ENCODE data around the gene ACKR2.

Gene ACKR2

GRCh38 chr3:42778644-42779043, 30.6 kb upstream of the ACKR2 start:
- no peaks in the 10 kb centered on the region for H3K9me3 ChIP-seq (ENCODE audit: control insufficient read depth, insufficient read depth, low read length)
- H3K36me3 ChIP-seq (ENCODE audit: control insufficient read depth, insufficient read depth, low read length): no peaks in the 10 kb centered on the region
- H3K4me1 ChIP-seq (ENCODE audit: control insufficient read depth, insufficient read depth, low read length): no peaks in the 10 kb centered on the region
- H3K27ac ChIP-seq (ENCODE audit: low read length): no peak overlapping the region
- H3K27me3 ChIP-seq (ENCODE audit: control insufficient read depth, insufficient read depth, low read length): no peaks in the 10 kb centered on the region
- WGBS (ENCODE audit: insufficient coverage, insufficient read length): no CpG with 5 or more reads among the region's 2 CpGs
- no peak overlapping the region for H3K4me3 ChIP-seq (ENCODE audit: low read length)
- DNase-seq (ENCODE audit: low read depth, low spot score): no peak

- no peak for DNase-seq (ENCODE audit: low read depth, low spot score)
- H3K4me1 ChIP-seq (ENCODE audit: control insufficient read depth, insufficient read depth, low read length): no peaks in the 10 kb centered on the region
- WGBS (ENCODE audit: insufficient coverage, insufficient read length): no CpG with 5 or more reads among the region's 3 CpGs
- H3K27ac ChIP-seq (ENCODE audit: low read length): no peak overlapping the region
- no peaks in the 10 kb centered on the region for H3K9me3 ChIP-seq (ENCODE audit: control insufficient read depth, insufficient read depth, low read length)
- H3K36me3 ChIP-seq (ENCODE audit: control insufficient read depth, insufficient read depth, low read length): no peaks in the 10 kb centered on the region
- H3K27me3 ChIP-seq (ENCODE audit: control insufficient read depth, insufficient read depth, low read length): no peaks in the 10 kb centered on the region
- no peak overlapping the region for H3K4me3 ChIP-seq (ENCODE audit: low read length)
Observed at GRCh38 chr3:42780398-42780797, 28.8 kb upstream of the ACKR2 start.

- no peak overlapping the region for H3K4me3 ChIP-seq (ENCODE audit: low read length)
- no peaks in the 10 kb centered on the region for H3K27me3 ChIP-seq (ENCODE audit: control insufficient read depth, insufficient read depth, low read length)
- no peaks in the 10 kb centered on the region for H3K9me3 ChIP-seq (ENCODE audit: control insufficient read depth, insufficient read depth, low read length)
- no CpG with 5 or more reads among the region's 11 CpGs for WGBS (ENCODE audit: insufficient coverage, insufficient read length)
- H3K27ac ChIP-seq (ENCODE audit: low read length): no peak overlapping the region
- H3K4me1 ChIP-seq (ENCODE audit: control insufficient read depth, insufficient read depth, low read length): no peaks in the 10 kb centered on the region
- no peaks in the 10 kb centered on the region for H3K36me3 ChIP-seq (ENCODE audit: control insufficient read depth, insufficient read depth, low read length)
- DNase-seq (ENCODE audit: low read depth, low spot score): no peak
Observed at GRCh38 chr3:42780892-42781700, 28.1 kb upstream of the ACKR2 start.

GRCh38 chr3:42786212-42786611, 23.0 kb upstream of the ACKR2 start:
- H3K4me1 ChIP-seq (ENCODE audit: control insufficient read depth, insufficient read depth, low read length): no peaks in the 10 kb centered on the region
- H3K27ac ChIP-seq (ENCODE audit: low read length): no peak overlapping the region
- no peak overlapping the region for H3K4me3 ChIP-seq (ENCODE audit: low read length)
- peaks cover 4% of the 10 kb centered on the region; the same call in 1 of the 2 replicates for H3K36me3 ChIP-seq (ENCODE audit: control insufficient read depth, insufficient read depth, low read length)
- no peaks in the 10 kb centered on the region for H3K27me3 ChIP-seq (ENCODE audit: control insufficient read depth, insufficient read depth, low read length)
- no peaks in the 10 kb centered on the region for H3K9me3 ChIP-seq (ENCODE audit: control insufficient read depth, insufficient read depth, low read length)
- no peak for DNase-seq (ENCODE audit: low read depth, low spot score)
- no CpG with 5 or more reads among the region's 1 CpG for WGBS (ENCODE audit: insufficient coverage, insufficient read length)

GRCh38 chr3:42786631-42787030, 22.6 kb upstream of the ACKR2 start:
- no peak for DNase-seq (ENCODE audit: low read depth, low spot score)
- no peaks in the 10 kb centered on the region for H3K27me3 ChIP-seq (ENCODE audit: control insufficient read depth, insufficient read depth, low read length)
- H3K9me3 ChIP-seq (ENCODE audit: control insufficient read depth, insufficient read depth, low read length): no peaks in the 10 kb centered on the region
- H3K27ac ChIP-seq (ENCODE audit: low read length): no peak overlapping the region
- no peaks in the 10 kb centered on the region for H3K4me1 ChIP-seq (ENCODE audit: control insufficient read depth, insufficient read depth, low read length)
- WGBS (ENCODE audit: insufficient coverage, insufficient read length): no CpG with 5 or more reads among the region's 2 CpGs
- no peak overlapping the region for H3K4me3 ChIP-seq (ENCODE audit: low read length)
- H3K36me3 ChIP-seq (ENCODE audit: control insufficient read depth, insufficient read depth, low read length): peaks cover 4% of the 10 kb centered on the region; the same call in 1 of the 2 replicates

GRCh38 chr3:42790714-42791229, 18.5 kb upstream of the ACKR2 start:
- Histone ChIP-seq H3K4me1 (ENCODE audit: control insufficient read depth, insufficient read depth, low read length) (no peaks in the 10 kb centered on the region), H3K27me3 (ENCODE audit: control insufficient read depth, insufficient read depth, low read length) (no peaks in the 10 kb centered on the region), H3K27ac (ENCODE audit: low read length) (no peak overlapping the region), H3K4me3 (ENCODE audit: low read length) (no peak overlapping the region), H3K36me3 (ENCODE audit: control insufficient read depth, insufficient read depth, low read length) (peaks cover 10% of the 10 kb centered on the region; the same call in 1 of the 2 replicates), H3K9me3 (ENCODE audit: control insufficient read depth, insufficient read depth, low read length) (no peaks in the 10 kb centered on the region)
- no CpG with 5 or more reads among the region's 6 CpGs for WGBS (ENCODE audit: insufficient coverage, insufficient read length)
- no peak for DNase-seq (ENCODE audit: low read depth, low spot score)

GRCh38 chr3:42795621-42796181, 13.5 kb upstream of the ACKR2 start:
- peaks cover 7% of the 10 kb centered on the region; the same call in 1 of the 2 replicates for H3K36me3 ChIP-seq (ENCODE audit: control insufficient read depth, insufficient read depth, low read length)
- no peak for DNase-seq (ENCODE audit: low read depth, low spot score)
- no peaks in the 10 kb centered on the region for H3K27me3 ChIP-seq (ENCODE audit: control insufficient read depth, insufficient read depth, low read length)
- no CpG with 5 or more reads among the region's 2 CpGs for whole genome bisulfite sequencing (ENCODE audit: insufficient coverage, insufficient read length)
- no peak overlapping the region for H3K4me3 ChIP-seq (ENCODE audit: low read length)
- H3K4me1 ChIP-seq (ENCODE audit: control insufficient read depth, insufficient read depth, low read length): no peaks in the 10 kb centered on the region; the same call in 1 of the 2 replicates
- no peak overlapping the region for H3K27ac ChIP-seq (ENCODE audit: low read length)
- H3K9me3 ChIP-seq (ENCODE audit: control insufficient read depth, insufficient read depth, low read length): no peaks in the 10 kb centered on the region

GRCh38 chr3:42796332-42796885, 12.8 kb upstream of the ACKR2 start:
- H3K27me3 ChIP-seq (ENCODE audit: control insufficient read depth, insufficient read depth, low read length): no peaks in the 10 kb centered on the region
- WGBS (ENCODE audit: insufficient coverage, insufficient read length): no CpG with 5 or more reads among the region's 5 CpGs
- DNase-seq (ENCODE audit: low read depth, low spot score): no peak
- H3K4me3 ChIP-seq (ENCODE audit: low read length): no peak overlapping the region
- no peaks in the 10 kb centered on the region; the same call in 1 of the 2 replicates for H3K4me1 ChIP-seq (ENCODE audit: control insufficient read depth, insufficient read depth, low read length)
- H3K9me3 ChIP-seq (ENCODE audit: control insufficient read depth, insufficient read depth, low read length): no peaks in the 10 kb centered on the region
- H3K27ac ChIP-seq (ENCODE audit: low read length): no peak overlapping the region
- peaks cover 6% of the 10 kb centered on the region; the same call in 1 of the 2 replicates for H3K36me3 ChIP-seq (ENCODE audit: control insufficient read depth, insufficient read depth, low read length)

GRCh38 chr3:42799376-42799775, 9.9 kb upstream of the ACKR2 start:
- H3K27ac ChIP-seq (ENCODE audit: low read length): no peak overlapping the region
- H3K27me3 ChIP-seq (ENCODE audit: control insufficient read depth, insufficient read depth, low read length): no peaks in the 10 kb centered on the region
- H3K36me3 ChIP-seq (ENCODE audit: control insufficient read depth, insufficient read depth, low read length): no peaks in the 10 kb centered on the region
- H3K9me3 ChIP-seq (ENCODE audit: control insufficient read depth, insufficient read depth, low read length): no peaks in the 10 kb centered on the region
- peaks cover 2% of the 10 kb centered on the region; the same call in 1 of the 2 replicates for H3K4me1 ChIP-seq (ENCODE audit: control insufficient read depth, insufficient read depth, low read length)
- no peak overlapping the region for H3K4me3 ChIP-seq (ENCODE audit: low read length)
- no peak for DNase-seq (ENCODE audit: low read depth, low spot score)
- WGBS (ENCODE audit: insufficient coverage, insufficient read length): no CpG with 5 or more reads among the region's 7 CpGs

GRCh38 chr3:42800251-42800650, 9.0 kb upstream of the ACKR2 start:
- H3K27ac ChIP-seq (ENCODE audit: low read length): no peak overlapping the region
- DNase-seq (ENCODE audit: low read depth, low spot score): no peak
- no peaks in the 10 kb centered on the region for H3K9me3 ChIP-seq (ENCODE audit: control insufficient read depth, insufficient read depth, low read length)
- whole genome bisulfite sequencing (ENCODE audit: insufficient coverage, insufficient read length): no CpG with 5 or more reads among the region's 2 CpGs
- H3K27me3 ChIP-seq (ENCODE audit: control insufficient read depth, insufficient read depth, low read length): no peaks in the 10 kb centered on the region
- H3K4me3 ChIP-seq (ENCODE audit: low read length): no peak overlapping the region
- H3K36me3 ChIP-seq (ENCODE audit: control insufficient read depth, insufficient read depth, low read length): no peaks in the 10 kb centered on the region
- peaks cover 2% of the 10 kb centered on the region; the same call in 1 of the 2 replicates for H3K4me1 ChIP-seq (ENCODE audit: control insufficient read depth, insufficient read depth, low read length)
